ENCODE data around the gene KRT33A.

KRT33A gene

GRCh38 chr17:41327411-41328120 lies 23.1 kb downstream of the KRT33A start:
- no peak for DNase-seq

GRCh38 chr17:41326173-41327145 lies 24.2 kb downstream of the KRT33A start:
- DNase-seq: peak in 1 of 2 donors; percentile 43

- no peak for DNase-seq
Observed at GRCh38 chr17:41325611-41326010, 25.0 kb downstream of the KRT33A start.

- DNase-seq: no peak
Observed at GRCh38 chr17:41325126-41325525, 25.5 kb downstream of the KRT33A start.

GRCh38 chr17:41324180-41325075 lies 26.2 kb downstream of the KRT33A start:
- DNase-seq: no peak

GRCh38 chr17:41322903-41323895 lies 27.4 kb downstream of the KRT33A start:
- no peak for DNase-seq

- DNase-seq: peak; percentile 28 to 67
Observed at GRCh38 chr17:41322094-41322902, 28.3 kb downstream of the KRT33A start.

GRCh38 chr17:41318231-41318630 lies 32.4 kb downstream of the KRT33A start:
- no peak for DNase-seq

- no peak for DNase-seq
Observed at GRCh38 chr17:41315814-41316445, 34.7 kb downstream of the KRT33A start.

GRCh38 chr17:41315204-41315794 lies 35.3 kb downstream of the KRT33A start, which contains the start of gene KRTAP17-1:
Gene KRTAP17-1, minus strand, starts transcription at chr17:41315710. Its CDS starts 60 bp downstream, at chr17:41315650.
- no peak for DNase-seq

- no peak for DNase-seq
Observed at GRCh38 chr17:41311111-41311510, 39.5 kb downstream of the KRT33A start.

GRCh38 chr17:41308918-41309359 lies 41.7 kb downstream of the KRT33A start, which contains the start of gene KRTAP16-1:
Gene KRTAP16-1, minus strand, starts transcription at chr17:41309309. Its CDS starts 56 bp downstream, at chr17:41309253.
- peak; percentile 58 to 59 for DNase-seq

GRCh38 chr17:41308251-41308917 lies 42.2 kb downstream of the KRT33A start:
- DNase-seq: peak; percentile 88

- no peak for DNase-seq
Observed at GRCh38 chr17:41307647-41308046, 43.0 kb downstream of the KRT33A start.

- no peak for DNase-seq
Observed at GRCh38 chr17:41304091-41304490, 46.5 kb downstream of the KRT33A start.

GRCh38 chr17:41302981-41303380 lies 47.6 kb downstream of the KRT33A start:
- no peak for DNase-seq

GRCh38 chr17:41301916-41302901 lies 48.4 kb downstream of the KRT33A start, which contains the start of gene KRTAP29-1:
Gene KRTAP29-1, minus strand, starts transcription at chr17:41302851. Its CDS starts 0 bp downstream, at chr17:41302851.
- DNase-seq: no peak
